Heart left ventricle (tissue), 13 donors: Measurements from ENCODE around the gene PLSCR2.

Experiments
- POLR2A ChIP-seq, 2 donors: fragments of 450-650 bp; IDR thresholded peaks; one replicate each; pipeline ENCODE4 v1.6.1; 2017; ENCODE audit warnings: antibody characterized with exemption in 2 of 2, mild to moderate bottlenecking in 2 of 2, moderate library complexity in 2 of 2
- TF ChIP-seq, protein P1 (sequence below), 12 donors: fragments of 200-600 bp; sonication (generic) in 4 of 12; IDR thresholded peaks; one replicate each; pipeline versions ENCODE4 v1.5.0 to v1.8.0; 2018 to 2022; ENCODE audit warnings: antibody characterized with exemption in 12 of 12, mild to moderate bottlenecking in 5 of 12
- donor health status: ischemic (EF 13 %, LVEDD 7.1; RV severe dilation, severe dysfunction).
- donor health status: DM: no; HTN: yes; CAD: no.
- donor health status: DM: no; HTN: no; CAD: no.
- donor health status: ischemic (EF 25% LVEDD 6.9; RV normal size, moderate dysfunction).
- donor health status: ischemic (EF 25% LVEDD 5.7; RV mildly dilated, moderate dysfunction).
- donor health status: ischemic (EF 35%, LVEDD 5.7; RV mildly dilated, moderate dysfunction).
- donor health status: nonischemic (EF 11% LVEDD 7.7; RV severe dilation, severe dysfunction).
- donor health status: DM: yes; HTN: yes; CAD: no.
- donor health status: PGD.
- donor health status: ischemic (EF 29% LVEDD 5.4; RV normal size, mild dysfunction).
- donor health status: nonischemic (EF 23%, LVEDD 6.1; RV moderate dilation, normal function).

DNA sequence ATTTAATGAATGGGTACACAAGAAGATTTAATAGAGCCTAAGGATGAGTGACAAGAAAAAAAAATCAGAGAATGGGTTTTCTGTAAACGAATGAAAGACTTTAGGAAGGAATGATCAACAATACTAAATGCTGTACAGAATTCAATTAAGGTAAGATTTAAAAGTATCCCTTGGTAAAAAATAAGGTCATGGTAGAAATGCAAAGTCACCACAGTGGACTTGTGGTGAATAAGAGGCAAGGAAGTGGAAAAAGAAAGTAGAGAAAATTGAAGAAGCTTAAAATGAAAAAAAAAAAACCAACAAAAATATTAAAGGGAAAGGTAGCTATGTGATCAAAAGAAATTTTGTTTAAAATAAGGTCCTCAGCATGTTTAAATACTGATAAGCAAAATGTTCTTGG is 82.4 kb downstream of the PLSCR2 start:
- TF ChIP-seq, protein P1, sequence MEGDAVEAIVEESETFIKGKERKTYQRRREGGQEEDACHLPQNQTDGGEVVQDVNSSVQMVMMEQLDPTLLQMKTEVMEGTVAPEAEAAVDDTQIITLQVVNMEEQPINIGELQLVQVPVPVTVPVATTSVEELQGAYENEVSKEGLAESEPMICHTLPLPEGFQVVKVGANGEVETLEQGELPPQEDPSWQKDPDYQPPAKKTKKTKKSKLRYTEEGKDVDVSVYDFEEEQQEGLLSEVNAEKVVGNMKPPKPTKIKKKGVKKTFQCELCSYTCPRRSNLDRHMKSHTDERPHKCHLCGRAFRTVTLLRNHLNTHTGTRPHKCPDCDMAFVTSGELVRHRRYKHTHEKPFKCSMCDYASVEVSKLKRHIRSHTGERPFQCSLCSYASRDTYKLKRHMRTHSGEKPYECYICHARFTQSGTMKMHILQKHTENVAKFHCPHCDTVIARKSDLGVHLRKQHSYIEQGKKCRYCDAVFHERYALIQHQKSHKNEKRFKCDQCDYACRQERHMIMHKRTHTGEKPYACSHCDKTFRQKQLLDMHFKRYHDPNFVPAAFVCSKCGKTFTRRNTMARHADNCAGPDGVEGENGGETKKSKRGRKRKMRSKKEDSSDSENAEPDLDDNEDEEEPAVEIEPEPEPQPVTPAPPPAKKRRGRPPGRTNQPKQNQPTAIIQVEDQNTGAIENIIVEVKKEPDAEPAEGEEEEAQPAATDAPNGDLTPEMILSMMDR (IDR thresholded peaks at IDR 0.05): no peak
- TF ChIP-seq POLR2A (IDR thresholded peaks at IDR 0.05): no peak
